ENCODE measurements around the gene NOG. TPM values are rescaled to one million over a fixed set of nuclear protein-coding genes. Genes with fewer than 3 reads are reported as not detected.

NOG gene
- 0.78 and 4.1 TPM in 2 replicates for total RNA-seq (2014; rRNA removed; shearing (Covaris generic))

DNA sequence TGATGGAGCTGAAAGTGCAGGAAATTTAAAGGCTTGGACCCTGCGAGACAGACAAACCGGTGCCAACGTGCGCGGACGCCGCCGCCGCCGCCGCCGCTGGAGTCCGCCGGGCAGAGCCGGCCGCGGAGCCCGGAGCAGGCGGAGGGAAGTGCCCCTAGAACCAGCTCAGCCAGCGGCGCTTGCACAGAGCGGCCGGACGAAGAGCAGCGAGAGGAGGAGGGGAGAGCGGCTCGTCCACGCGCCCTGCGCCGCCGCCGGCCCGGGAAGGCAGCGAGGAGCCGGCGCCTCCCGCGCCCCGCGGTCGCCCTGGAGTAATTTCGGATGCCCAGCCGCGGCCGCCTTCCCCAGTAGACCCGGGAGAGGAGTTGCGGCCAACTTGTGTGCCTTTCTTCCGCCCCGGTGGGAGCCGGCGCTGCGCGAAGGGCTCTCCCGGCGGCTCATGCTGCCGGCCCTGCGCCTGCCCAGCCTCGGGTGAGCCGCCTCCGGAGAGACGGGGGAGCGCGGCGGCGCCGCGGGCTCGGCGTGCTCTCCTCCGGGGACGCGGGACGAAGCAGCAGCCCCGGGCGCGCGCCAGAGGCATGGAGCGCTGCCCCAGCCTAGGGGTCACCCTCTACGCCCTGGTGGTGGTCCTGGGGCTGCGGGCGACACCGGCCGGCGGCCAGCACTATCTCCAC lies at the start of gene NOG:
Gene NOG (plus strand): TSS at position 54 of the 674 bp plus-strand sequence. CDS start 525 bp downstream, at position 579.
- H3K27me3 ChIP-seq (ENCODE audit: control insufficient read depth, insufficient read depth, low read length) = peaks cover 58% of the 10 kb centered on the region
- DNase-seq = peak; percentile 83

DNA sequence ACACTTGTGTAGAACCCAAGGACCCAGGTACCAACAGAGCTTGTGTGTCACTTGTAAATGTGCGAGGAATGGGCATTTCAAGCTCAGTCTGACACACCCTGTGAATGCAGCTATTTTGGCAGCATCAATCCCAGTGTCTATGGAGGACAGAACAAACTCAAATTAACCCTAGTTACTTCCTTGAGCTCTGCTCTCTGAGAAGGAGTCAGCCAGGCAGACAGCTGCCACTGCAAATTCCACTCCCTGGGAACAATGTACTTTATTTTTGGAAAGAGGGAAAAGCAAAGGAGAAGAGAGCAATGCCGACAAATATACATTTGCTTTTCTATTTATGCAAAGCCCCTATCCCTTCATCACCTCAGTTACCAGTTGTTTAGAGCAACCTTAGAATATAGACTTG lies 48.4 kb upstream of the NOG start:
- H3K36me3 ChIP-seq (replicated peaks; ENCODE audit: control insufficient read depth, insufficient read depth, low read length) = no peaks in the 10 kb centered on the region
- DNase-seq = no peak

More for the DNA sequence above, at the start of gene NOG:
- peak within 1 kb of the TSS; percentile 63 for H3K4me3 ChIP-seq (ENCODE audit: insufficient read depth, low read depth, low read length)
- H3K36me3 ChIP-seq (replicated peaks; ENCODE audit: control insufficient read depth, insufficient read depth, low read length) = no peaks in the 10 kb centered on the region

DNA sequence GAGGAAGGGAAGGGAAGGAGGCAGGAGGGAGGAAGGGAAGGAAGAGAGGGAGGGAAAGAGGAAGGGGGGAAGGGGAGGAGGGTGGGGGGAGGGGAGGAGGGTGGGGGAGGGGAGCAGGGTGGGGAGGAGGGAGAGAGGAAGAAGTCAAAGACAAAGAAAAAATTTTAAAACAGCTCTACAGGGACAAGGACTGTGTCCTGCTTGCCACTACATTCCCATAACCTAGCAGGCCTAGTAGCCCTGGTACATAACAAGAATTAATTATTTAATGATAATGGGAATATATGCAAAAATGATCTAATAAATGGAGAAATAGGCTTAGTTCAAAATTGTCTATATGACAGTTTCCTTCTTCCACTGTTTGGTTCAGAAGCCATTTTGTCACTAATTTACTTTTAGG lies 47.6 kb upstream of the NOG start:
- no peaks in the 10 kb centered on the region for H3K36me3 ChIP-seq (replicated peaks; ENCODE audit: control insufficient read depth, insufficient read depth, low read length)
- no peak for DNase-seq
- no peaks in the 10 kb centered on the region for H3K27me3 ChIP-seq (ENCODE audit: control insufficient read depth, insufficient read depth, low read length)
- no peak overlapping the region for H3K4me3 ChIP-seq (ENCODE audit: insufficient read depth, low read depth, low read length)

More for the DNA sequence above, 48.4 kb upstream of the NOG start:
- Histone ChIP-seq H3K4me3 (ENCODE audit: insufficient read depth, low read depth, low read length) (no peak overlapping the region), H3K27me3 (ENCODE audit: control insufficient read depth, insufficient read depth, low read length) (no peaks in the 10 kb centered on the region)

DNA sequence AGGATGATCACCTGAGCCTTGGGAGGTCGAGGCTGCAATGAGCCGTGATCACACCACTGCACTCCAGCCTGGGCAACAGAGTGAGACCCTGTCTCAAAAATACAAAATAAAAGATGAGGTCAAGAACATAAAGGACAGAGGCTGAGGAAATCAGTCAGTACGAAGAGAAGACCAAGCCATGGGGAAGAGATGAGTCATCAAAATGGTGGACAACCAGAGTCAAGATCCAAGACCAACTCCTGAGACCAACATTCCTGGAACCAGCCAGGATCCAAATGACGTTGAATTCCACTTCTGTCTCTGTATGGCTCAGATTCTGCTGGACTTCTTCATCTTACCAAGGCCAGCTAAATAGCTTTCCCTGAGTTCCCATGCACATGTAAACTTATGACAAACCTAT lies 44.8 kb upstream of the NOG start:
- no peak overlapping the region for H3K4me3 ChIP-seq (ENCODE audit: insufficient read depth, low read depth, low read length)
- DNase-seq = no peak
- H3K27me3 ChIP-seq (ENCODE audit: control insufficient read depth, insufficient read depth, low read length) = no peaks in the 10 kb centered on the region
- no peaks in the 10 kb centered on the region for H3K36me3 ChIP-seq (replicated peaks; ENCODE audit: control insufficient read depth, insufficient read depth, low read length)

DNA sequence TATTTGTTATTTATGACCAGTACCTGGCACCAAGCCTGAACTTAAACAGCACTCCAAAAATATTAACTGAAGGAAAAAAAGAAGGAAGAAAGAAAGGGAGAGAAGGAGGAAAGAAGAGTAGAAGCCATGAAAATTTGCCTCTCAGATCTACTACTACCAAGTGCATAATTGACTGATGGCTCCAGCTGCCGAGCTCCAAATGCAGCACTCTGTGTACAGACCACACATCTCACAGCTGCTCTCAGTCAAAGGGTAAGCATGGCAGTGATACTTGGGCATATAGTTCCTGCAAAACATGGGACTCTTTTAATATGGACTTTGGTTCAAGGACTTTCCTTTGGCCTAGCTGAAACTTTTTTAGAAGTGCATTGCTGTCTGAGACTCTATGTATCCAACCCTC lies 44.0 kb upstream of the NOG start:
- no peak for DNase-seq
- H3K27me3 ChIP-seq (ENCODE audit: control insufficient read depth, insufficient read depth, low read length) = no peaks in the 10 kb centered on the region
- H3K36me3 ChIP-seq (replicated peaks; ENCODE audit: control insufficient read depth, insufficient read depth, low read length) = no peaks in the 10 kb centered on the region
- no peak overlapping the region for H3K4me3 ChIP-seq (ENCODE audit: insufficient read depth, low read depth, low read length)

DNA sequence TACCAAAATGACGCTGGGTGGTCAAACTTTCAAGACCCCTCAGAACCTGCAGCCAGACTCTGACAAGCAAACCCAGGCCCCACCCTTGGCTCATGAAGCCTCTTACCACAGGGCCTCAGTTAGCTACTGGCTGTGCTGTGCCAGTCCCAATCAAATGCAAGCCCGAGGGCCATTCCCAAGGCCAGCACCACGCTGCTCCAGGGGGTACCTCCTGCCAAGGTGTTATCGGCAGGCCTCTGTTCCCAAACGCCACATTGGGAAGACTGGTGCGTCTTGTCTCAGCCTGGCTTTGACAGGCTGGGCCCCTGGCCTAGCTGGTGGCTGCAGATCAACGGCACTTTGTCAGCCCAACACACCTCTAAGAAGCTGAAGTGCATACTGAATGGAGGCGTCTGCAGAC lies 35.8 kb upstream of the NOG start:
- no peaks in the 10 kb centered on the region for H3K36me3 ChIP-seq (replicated peaks; ENCODE audit: control insufficient read depth, insufficient read depth, low read length)
- H3K27me3 ChIP-seq (ENCODE audit: control insufficient read depth, insufficient read depth, low read length) = no peaks in the 10 kb centered on the region
- H3K4me3 ChIP-seq (ENCODE audit: insufficient read depth, low read depth, low read length) = no peak overlapping the region
- no peak for DNase-seq

DNA sequence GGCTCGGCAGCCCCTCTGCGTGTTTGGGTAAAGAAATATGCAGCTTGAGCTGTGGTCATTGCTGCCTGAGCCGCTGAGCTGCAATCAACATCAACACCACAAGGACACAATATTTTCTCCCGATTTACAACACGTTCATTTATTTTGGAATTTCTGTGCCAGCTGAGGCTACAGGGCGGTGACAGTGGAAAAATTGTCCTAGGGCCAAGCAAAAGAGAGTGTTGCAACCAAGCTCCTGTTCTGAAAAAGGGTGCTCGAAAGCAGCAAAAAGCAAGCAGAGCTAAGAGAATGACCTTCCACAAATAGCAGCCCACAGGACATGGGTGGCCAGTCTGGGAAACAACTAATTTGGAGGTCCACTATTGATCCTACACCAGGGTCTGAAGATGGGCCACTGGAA lies 35.4 kb upstream of the NOG start:
- no peak for DNase-seq
- no peak overlapping the region for H3K4me3 ChIP-seq (ENCODE audit: insufficient read depth, low read depth, low read length)
- H3K36me3 ChIP-seq (replicated peaks; ENCODE audit: control insufficient read depth, insufficient read depth, low read length) = no peaks in the 10 kb centered on the region
- H3K27me3 ChIP-seq (ENCODE audit: control insufficient read depth, insufficient read depth, low read length) = no peaks in the 10 kb centered on the region

DNA sequence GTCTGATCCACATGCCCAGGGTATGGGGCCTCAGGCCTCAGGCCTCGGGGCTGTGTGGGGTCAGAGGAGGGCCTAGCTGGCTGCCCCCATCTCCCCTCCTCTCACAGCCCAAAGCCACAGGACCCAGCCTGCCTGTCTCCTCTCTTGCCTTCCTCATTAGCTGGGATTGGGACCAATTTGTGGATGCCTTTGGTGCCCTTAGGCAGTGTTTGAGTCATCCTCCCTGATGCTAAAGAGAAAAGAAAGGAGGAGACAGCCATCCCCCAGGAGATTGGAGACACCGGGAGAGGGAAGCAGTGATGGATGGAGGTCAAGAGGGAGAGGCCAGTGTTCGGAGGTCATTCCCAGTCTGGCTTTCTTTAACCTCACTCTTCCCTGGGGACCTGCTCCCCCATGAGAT lies 23.3 kb upstream of the NOG start:
- no peak overlapping the region for H3K4me3 ChIP-seq (ENCODE audit: insufficient read depth, low read depth, low read length)
- DNase-seq = no peak

DNA sequence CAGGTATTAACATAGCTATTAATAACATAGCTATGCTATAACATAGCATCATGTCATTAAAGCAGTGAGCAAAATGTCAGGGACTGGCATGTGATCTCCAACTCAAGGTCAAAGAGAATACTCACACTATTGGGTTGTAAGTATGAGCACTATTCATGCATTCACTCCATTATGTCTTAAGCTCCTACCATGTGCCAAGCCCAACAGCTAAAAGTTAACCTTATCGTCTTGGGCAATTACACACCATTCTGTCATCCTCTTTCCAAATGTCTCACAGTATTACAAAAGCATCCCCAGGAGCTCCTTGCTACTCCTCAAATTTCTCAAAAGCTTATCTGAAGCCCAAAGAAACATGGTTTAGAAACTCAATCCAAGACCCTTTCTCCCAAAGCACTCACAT lies 22.0 kb upstream of the NOG start:
- no peak for DNase-seq
- Histone ChIP-seq H3K27me3 (ENCODE audit: control insufficient read depth, insufficient read depth, low read length) (no peaks in the 10 kb centered on the region), H3K36me3 (replicated peaks; ENCODE audit: control insufficient read depth, insufficient read depth, low read length) (no peaks in the 10 kb centered on the region), H3K4me3 (ENCODE audit: insufficient read depth, low read depth, low read length) (no peak overlapping the region)

More for the DNA sequence above, 23.3 kb upstream of the NOG start:
- Histone ChIP-seq H3K36me3 (replicated peaks; ENCODE audit: control insufficient read depth, insufficient read depth, low read length) (no peaks in the 10 kb centered on the region), H3K27me3 (ENCODE audit: control insufficient read depth, insufficient read depth, low read length) (no peaks in the 10 kb centered on the region)

DNA sequence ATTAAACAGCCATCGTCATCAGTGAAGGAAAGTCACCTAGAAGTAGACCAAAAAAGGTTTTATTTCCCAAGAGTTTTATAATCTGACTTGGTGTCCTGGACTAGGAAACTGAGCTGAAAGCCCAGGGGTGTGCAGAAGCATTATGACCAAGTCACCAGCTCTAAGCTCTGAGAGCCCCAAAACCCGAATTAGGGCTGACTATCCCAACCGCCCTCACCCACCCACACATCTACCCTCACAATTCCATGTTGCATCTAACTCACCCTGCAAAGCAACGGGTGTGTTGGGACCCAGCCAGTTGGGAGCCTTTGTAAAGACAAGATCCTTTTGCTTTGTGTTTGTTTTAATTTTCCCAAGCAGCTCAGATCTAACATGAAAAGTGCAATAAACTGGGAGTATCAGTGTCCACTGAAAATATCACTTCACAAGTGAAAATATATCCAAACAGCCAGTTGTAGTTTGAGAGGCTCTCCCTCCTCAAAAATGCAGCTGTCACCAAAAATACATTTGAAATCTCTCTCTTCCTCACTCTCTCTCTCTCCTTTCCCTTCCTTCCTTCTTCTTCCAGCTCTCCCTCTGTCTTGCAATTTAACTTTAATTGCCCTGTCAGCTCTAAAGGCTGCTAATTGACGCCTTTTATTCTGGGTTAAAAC lies 16.2 kb upstream of the NOG start:
- H3K36me3 ChIP-seq (replicated peaks; ENCODE audit: control insufficient read depth, insufficient read depth, low read length) = no peaks in the 10 kb centered on the region
- H3K27me3 ChIP-seq (ENCODE audit: control insufficient read depth, insufficient read depth, low read length) = no peaks in the 10 kb centered on the region
- DNase-seq = no peak
- H3K4me3 ChIP-seq (ENCODE audit: insufficient read depth, low read depth, low read length) = no peak overlapping the region

DNA sequence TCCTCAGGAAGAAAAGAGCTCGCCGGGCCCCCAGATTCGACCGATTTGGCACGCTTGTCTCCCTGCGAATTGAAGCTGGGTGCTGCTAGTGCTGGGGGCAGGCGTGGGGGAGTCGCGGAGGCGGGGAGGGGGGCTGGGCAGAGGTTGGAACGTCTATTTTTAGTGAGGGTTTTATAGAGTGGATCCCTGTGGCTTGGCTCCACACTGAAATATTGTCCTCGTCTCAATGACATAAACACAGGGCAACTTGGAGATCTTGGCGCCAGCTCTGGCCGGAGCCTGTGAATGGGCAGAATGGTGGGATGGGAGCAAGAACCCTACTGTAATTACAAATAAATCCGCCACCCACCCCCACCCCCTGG lies 15.7 kb upstream of the NOG start:
- Histone ChIP-seq H3K27me3 (ENCODE audit: control insufficient read depth, insufficient read depth, low read length) (no peaks in the 10 kb centered on the region), H3K4me3 (ENCODE audit: insufficient read depth, low read depth, low read length) (no peak overlapping the region), H3K36me3 (replicated peaks; ENCODE audit: control insufficient read depth, insufficient read depth, low read length) (no peaks in the 10 kb centered on the region)
- DNase-seq = peak; percentile 40

DNA sequence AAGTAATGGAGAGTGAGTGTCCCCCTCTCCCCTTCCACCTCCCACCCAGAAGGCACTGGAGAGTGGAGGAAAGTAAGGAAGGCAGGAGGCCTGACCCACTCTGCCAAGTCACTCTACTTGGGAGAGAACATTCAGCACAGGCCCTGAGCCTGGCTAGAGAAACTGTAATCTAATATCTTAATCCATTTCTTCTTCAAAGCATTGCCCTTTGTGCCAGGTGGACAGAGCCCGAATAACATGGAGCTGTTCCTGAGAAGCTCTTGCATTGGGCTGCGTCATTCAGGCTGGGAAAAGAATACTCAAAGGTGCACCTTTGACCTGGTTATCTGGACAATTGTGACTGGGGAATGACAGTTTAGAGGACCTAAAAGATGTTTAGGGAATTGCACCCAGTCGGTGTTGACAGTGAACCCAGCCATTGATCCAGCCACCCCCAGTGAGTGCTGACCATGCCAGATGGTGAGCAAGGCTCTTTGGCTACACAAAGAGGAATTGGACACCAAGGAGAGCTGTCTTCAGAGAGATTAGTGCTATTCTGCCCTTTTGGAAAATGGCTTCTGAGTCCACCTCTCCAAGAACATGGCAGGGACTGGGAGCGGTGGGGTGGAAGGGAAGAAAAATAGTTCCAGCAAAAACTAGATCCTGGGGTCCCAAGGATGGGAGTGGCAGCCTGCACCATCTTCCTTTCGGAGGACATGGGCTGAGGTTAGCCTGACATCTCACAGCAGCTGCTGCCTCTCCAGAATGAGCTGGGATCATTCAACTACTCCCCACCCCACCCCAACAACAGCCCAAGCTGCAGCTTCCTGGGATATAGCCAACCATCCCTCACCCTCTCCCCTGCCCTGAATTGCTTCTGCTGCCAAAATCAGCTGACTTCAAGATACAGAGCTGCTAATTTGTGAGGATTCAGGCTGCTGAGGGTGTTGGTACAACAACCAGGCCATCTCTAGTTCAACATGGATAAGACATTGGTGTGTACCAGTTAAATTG lies 11.6 kb upstream of the NOG start:
- DNase-seq = no peak
- Histone ChIP-seq H3K4me3 (ENCODE audit: insufficient read depth, low read depth, low read length) (no peak overlapping the region), H3K36me3 (replicated peaks; ENCODE audit: control insufficient read depth, insufficient read depth, low read length) (no peaks in the 10 kb centered on the region), H3K27me3 (ENCODE audit: control insufficient read depth, insufficient read depth, low read length) (no peaks in the 10 kb centered on the region)

DNA sequence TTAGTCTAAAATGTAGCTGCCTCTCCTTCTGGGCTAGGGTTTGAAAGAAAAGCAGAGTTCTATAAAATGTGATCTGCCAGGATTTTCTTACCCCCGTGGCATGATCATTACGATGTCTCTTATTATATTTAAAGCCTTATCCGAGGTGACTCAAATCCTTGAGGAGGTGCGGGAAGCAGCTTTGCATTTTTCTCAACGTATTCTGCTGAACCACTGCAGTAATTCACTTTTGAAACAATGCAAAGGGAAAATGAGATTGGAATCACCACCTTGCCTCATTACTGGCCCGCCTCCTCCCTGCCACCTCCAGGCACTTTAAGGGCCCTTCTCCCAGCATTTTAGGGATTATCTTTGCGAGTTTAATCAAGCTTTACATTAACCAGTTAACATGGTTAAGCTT lies 9.7 kb upstream of the NOG start:
- no peaks in the 10 kb centered on the region for H3K36me3 ChIP-seq (replicated peaks; ENCODE audit: control insufficient read depth, insufficient read depth, low read length)
- DNase-seq = no peak

DNA sequence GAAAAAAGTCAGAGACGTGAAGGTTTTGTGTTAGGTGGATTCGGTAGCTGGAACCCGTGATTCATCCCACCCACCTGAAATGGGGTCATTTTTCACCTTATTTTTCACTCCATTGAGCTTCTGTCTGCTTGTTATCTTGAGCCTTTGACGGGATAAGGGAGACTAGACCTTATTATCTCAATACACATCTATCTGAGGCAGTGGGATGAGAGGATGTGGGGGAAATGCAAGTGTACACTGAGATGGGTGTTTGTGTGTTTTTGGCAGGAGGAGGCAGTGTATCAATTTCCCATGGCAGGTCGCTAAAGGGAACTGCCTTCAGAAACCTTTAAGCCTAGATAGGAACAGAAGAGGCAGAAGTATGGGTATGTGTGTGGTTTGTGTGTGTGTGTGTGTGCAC lies 6.2 kb upstream of the NOG start:
- no peaks in the 10 kb centered on the region for H3K36me3 ChIP-seq (replicated peaks; ENCODE audit: control insufficient read depth, insufficient read depth, low read length)
- peaks cover 11% of the 10 kb centered on the region for H3K27me3 ChIP-seq (ENCODE audit: control insufficient read depth, insufficient read depth, low read length)
- no peak overlapping the region for H3K4me3 ChIP-seq (ENCODE audit: insufficient read depth, low read depth, low read length)
- no peak for DNase-seq

More for the DNA sequence above, 9.7 kb upstream of the NOG start:
- no peaks in the 10 kb centered on the region for H3K27me3 ChIP-seq (ENCODE audit: control insufficient read depth, insufficient read depth, low read length)
- no peak overlapping the region for H3K4me3 ChIP-seq (ENCODE audit: insufficient read depth, low read depth, low read length)

Measured in H7 (cell line).